Gastroesophageal sphincter (tissue), 4 donors: ENCODE data around the gene ITLN1. TPM values are rescaled to one million over a fixed set of nuclear protein-coding genes. Genes with fewer than 3 reads are reported as not detected.
"Not testable (repeated sequence)": the region's sequence is repeated elsewhere in the genome, so short reads cannot be mapped to it uniquely, and the experiment has no call there.

Source experiments
- ATAC-seq: fragments of 150-250 bp; one replicate; pipeline ENCODE4 v1.9.1; 2016; ENCODE audit warnings: mild to moderate bottlenecking, moderate library complexity
- H3K27ac ChIP-seq, 4 donors: fragments of 200-600 bp; sonication (generic) in 3 of 4; 1 replicate in 3 of 4; 2 replicates in 1 of 4; pipeline ENCODE4 v1.5.1; 2016 to 2019
- H3K27me3 ChIP-seq: fragments of 200-600 bp; sonication (generic); one replicate; pipeline ENCODE4 v1.5.1; 2019
- H3K36me3 ChIP-seq, 2 donors: fragments of 200-600 bp; sonication (generic); one replicate each; pipeline ENCODE4 v1.5.1; 2019; ENCODE audit warnings: control low read depth in 1 of 2
- H3K4me1 ChIP-seq, 3 donors: fragments of 200-600 bp; sonication (generic); 1 replicate in 2 of 3; 2 replicates in 1 of 3; pipeline ENCODE4 v1.5.1; 2016 to 2019; ENCODE audit warnings: control low read depth in 2 of 3
- H3K4me3 ChIP-seq, 2 donors: fragments of 200-600 bp; sonication (generic); one replicate each; pipeline ENCODE4 v1.5.1; 2019; ENCODE audit warnings: mild to moderate bottlenecking in 1 of 2, moderate library complexity in 1 of 2
- H3K9me3 ChIP-seq, 3 donors: fragments of 200-600 bp; sonication (generic); one replicate each; pipeline ENCODE4 v1.5.1; 2017 to 2019; ENCODE audit warnings: control low read depth in 2 of 3
- EP300 ChIP-seq: sonication (generic); formaldehyde crosslinking; IDR thresholded peaks from one replicate; pipeline ENCODE4 v1.6.1; 2017; ENCODE audit warnings: antibody characterized with exemption, mild to moderate bottlenecking
- POLR2A ChIP-seq, 2 donors: fragments of 450-650 bp; IDR thresholded peaks; one replicate each; pipeline ENCODE4 v1.6.1; 2017; ENCODE audit warnings: antibody characterized with exemption in 2 of 2, mild to moderate bottlenecking in 2 of 2, moderate library complexity in 1 of 2
- POLR2AphosphoS5 ChIP-seq: sonication (generic); formaldehyde crosslinking; IDR thresholded peaks from one replicate; pipeline ENCODE4 v1.6.1; 2017; ENCODE audit warnings: antibody characterized with exemption
- WGBS, 2 donors: methylation state at CpG; one replicate each; pipeline ENCODE4 v1.1.5; 2018; ENCODE audit warnings: low coverage in 1 of 2; 5-methylcytosine and 5-hydroxymethylcytosine counted together
- total RNA-seq, 4 donors: library from RNA; depleted of rRNA; stranded (reverse); fragments of >200 nt; gene quantifications; one replicate each; pipeline ENCODE4 v1.1.0, GENCODE V29; 2016
- TF ChIP-seq, protein P1 (sequence below), 4 experiments: fragments of 200-600 bp in 2 of 4; fragments of 450-650 bp in 2 of 4; sonication (generic) in 1 of 4; IDR thresholded peaks; one replicate each; pipeline ENCODE4 v1.5.1; 2017 to 2019; ENCODE audit warnings: antibody characterized with exemption in 4 of 4, mild to moderate bottlenecking in 2 of 4, moderate library complexity in 2 of 4

Gene ITLN1
- total RNA-seq, 4 donors from 2014 or later: 0.46 to 1.9 TPM; not detected in 2

DNA sequence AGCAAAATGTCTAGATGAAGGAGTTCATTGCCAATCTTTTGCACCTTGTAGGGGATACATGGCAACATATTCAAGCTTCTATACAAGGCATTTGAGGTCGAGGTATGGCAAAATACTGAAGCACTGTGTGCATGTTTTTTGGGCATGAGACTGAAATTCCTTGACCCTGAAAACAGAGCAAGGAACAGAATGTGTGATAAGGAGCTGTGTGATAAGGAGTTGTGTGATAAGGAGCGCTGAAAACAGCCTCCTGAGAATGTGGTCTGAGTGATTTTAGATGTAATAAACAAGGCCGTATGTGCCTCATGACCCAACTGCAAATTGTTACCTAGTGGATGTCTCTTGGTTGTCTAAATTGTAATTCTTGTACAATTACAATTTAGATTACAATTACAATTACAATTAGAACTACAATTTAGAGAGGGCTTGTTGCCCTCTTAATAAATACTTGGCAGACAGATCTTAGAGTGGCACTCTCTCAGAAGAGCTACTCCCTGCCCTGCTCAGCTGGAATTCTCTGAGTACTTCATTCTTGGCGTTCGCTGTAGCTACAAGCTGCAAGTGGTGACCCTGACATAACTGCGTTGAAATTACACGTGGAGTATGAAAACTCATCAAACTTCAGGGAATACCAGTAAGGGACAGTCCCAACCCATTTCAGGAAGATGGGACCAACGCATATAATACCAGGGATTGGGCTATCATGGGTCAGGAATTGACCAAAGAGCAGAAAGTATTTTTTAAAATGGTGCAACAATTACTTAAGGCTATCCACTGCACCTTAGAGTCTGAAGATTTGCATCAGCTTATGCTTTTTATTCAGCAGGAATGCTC is 20.0 kb upstream of the ITLN1 start:
- no peak for ATAC-seq
- Histone ChIP-seq H3K27me3 (peaks cover 7% of the 10 kb centered on the region), H3K9me3 (no peaks in the 10 kb centered on the region), H3K4me3 (no peak overlapping the region), H3K27ac (no peak overlapping the region), H3K36me3 (no peaks in the 10 kb centered on the region), H3K4me1 (no peaks in the 10 kb centered on the region)
- WGBS, 2 donors: 57 to 59% methylated on average over 6 to 8 of the region's 8 CpGs
- TF ChIP-seq, protein P1, sequence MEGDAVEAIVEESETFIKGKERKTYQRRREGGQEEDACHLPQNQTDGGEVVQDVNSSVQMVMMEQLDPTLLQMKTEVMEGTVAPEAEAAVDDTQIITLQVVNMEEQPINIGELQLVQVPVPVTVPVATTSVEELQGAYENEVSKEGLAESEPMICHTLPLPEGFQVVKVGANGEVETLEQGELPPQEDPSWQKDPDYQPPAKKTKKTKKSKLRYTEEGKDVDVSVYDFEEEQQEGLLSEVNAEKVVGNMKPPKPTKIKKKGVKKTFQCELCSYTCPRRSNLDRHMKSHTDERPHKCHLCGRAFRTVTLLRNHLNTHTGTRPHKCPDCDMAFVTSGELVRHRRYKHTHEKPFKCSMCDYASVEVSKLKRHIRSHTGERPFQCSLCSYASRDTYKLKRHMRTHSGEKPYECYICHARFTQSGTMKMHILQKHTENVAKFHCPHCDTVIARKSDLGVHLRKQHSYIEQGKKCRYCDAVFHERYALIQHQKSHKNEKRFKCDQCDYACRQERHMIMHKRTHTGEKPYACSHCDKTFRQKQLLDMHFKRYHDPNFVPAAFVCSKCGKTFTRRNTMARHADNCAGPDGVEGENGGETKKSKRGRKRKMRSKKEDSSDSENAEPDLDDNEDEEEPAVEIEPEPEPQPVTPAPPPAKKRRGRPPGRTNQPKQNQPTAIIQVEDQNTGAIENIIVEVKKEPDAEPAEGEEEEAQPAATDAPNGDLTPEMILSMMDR (IDR thresholded peaks at IDR 0.05): no peak
- TF ChIP-seq POLR2AphosphoS5: no peak
- TF ChIP-seq POLR2A (IDR thresholded peaks at IDR 0.05): no peak
- TF ChIP-seq EP300: no peak

DNA sequence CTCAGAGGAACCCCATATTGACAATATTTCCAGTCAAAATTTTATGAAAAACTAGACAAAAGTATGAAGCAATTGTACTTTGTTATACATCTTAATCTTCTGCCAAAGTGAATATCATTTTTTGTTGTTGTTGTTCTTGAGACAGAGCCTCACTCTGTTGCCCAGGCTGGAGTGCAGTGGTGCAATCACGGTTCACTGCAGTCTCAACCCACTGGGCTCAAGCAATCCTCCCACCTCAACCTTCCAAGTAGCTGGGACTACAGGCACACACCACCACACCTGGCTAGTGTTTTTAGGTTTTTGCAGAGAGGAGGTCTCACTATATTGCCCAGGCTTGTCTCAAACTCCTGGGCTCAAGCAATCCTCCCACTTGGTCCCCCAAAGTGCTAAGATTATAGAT is 17.3 kb upstream of the ITLN1 start:
- not testable (repeated sequence) for H3K4me1 ChIP-seq, H3K36me3 ChIP-seq, H3K9me3 ChIP-seq, H3K4me3 ChIP-seq, H3K27me3 ChIP-seq, H3K27ac ChIP-seq, ATAC-seq
- 67 to 80% methylated on average over 1 of the region's 1 CpG for WGBS, 2 donors

DNA sequence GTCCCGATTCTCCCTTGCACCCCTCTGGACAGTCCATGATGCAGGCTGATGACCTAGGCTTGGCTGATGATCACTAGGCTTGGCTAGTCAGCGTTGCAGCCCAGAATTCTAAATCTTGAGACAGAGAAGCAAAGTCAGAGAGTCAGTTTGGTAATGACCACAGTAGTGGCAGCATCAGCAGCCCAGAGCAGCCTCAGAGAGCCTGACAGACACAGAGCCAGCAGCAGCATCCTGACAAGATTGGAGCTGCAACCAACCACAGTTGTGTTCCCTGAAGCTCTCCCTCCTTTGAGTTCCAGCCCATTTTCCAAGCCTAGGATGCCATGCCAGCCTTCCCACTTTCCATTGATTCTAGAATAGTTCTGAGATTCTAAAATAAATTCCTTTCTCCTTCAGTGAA is 16.8 kb upstream of the ITLN1 start:
- peaks cover 7% of the 10 kb centered on the region for H3K27me3 ChIP-seq
- no peaks in the 10 kb centered on the region for H3K9me3 ChIP-seq
- no peak overlapping the region for H3K4me3 ChIP-seq
- no CpG with 5 or more reads among the region's 2 CpGs for WGBS, 2 donors
- no peak for ATAC-seq
- no peak overlapping the region for H3K27ac ChIP-seq
- no peak for TF ChIP-seq EP300
- TF ChIP-seq, protein P1 (IDR thresholded peaks at IDR 0.05): no peak
- TF ChIP-seq POLR2A (IDR thresholded peaks at IDR 0.05): no peak
- no peak for TF ChIP-seq POLR2AphosphoS5
- no peaks in the 10 kb centered on the region for H3K4me1 ChIP-seq
- H3K36me3 ChIP-seq: no peaks in the 10 kb centered on the region

DNA sequence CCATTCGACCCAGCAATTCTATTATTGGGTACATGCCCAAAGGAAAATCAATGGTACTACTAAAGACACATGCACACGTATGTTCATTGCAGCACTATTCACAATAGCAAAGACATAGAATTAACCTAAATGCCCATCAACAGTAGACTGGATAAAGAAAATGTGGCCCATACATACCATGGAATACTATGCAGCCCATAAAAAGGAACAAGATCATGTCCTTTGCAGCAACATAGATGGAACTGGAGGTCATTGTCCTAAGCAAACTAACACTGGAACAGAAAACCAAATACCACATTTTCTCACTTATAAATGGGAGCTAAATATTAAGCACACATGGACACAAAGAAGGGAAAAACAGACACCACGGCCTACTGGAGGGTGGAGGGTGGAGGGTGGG is 15.7 kb upstream of the ITLN1 start:
- not testable (repeated sequence) for H3K27me3 ChIP-seq, H3K9me3 ChIP-seq, H3K36me3 ChIP-seq, H3K27ac ChIP-seq, H3K4me3 ChIP-seq, H3K4me1 ChIP-seq, ATAC-seq
- 54 to 59% methylated on average over 3 of the region's 3 CpGs for WGBS, 2 donors

DNA sequence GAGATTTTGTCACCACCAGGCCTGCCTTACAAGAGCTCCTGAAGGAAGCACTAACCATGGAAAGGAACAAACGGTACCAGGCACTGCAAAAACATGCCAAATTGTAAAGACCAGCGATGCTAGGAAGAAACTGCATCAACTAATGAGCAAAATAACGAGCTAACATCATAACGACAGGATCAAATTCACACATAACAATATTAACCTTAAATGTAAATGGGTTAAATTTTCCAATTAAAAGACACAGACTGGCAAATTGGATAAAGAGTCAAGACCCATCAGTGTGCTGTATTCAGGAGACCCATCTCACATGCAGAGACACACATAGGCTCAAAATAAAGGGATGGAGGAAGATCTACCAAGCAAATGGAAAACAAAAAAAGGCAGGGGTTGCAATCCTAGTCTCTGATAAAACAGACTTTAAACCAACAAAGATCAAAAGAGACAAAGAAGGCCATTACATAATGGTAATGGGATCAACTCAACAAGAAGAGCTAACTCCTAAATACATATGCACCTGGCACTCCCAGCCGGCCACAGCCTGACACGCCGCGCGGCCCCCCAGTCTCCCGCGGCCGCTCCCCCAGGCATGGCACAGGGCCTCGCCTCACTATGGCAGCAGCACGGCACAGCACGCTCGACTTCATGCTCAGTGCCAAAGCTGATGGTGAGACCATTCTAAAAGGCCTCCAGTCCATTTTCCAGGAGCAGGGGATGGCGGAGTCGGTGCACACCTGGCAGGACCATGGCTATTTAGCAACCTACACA is 9.6 kb upstream of the ITLN1 start:
- H3K4me1 ChIP-seq, ATAC-seq, H3K4me3 ChIP-seq, H3K27ac ChIP-seq, H3K36me3 ChIP-seq, H3K27me3 ChIP-seq: not testable (repeated sequence)
- H3K9me3 ChIP-seq: peaks cover 0 to 28% (median 0%) of the 10 kb centered on the region in 3 donors
- 83 to 89% methylated on average over 3 to 9 of the region's 18 CpGs for WGBS, 2 donors

DNA sequence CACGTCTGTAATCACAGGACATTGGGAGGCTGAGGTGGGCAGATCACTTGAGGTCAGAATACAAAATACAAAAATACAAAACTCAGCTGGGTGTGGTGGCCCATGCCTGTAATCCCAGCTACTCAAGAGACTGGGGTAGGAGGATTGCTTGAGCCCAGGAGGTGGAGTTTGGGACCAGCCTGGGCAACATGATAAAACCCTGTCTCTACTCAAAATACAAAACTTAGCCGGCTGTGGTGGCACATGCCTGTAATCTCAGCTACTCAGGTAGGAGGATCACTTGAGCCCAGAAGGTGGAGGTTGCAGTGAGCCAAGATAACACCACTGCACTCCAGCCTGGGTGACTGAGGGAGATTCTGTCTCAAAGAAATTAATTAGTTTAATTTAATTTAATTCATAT is 6.5 kb upstream of the ITLN1 start:
- no peak overlapping the region for H3K27ac ChIP-seq
- peaks cover 0 to 28% (median 0%) of the 10 kb centered on the region in 3 donors for H3K9me3 ChIP-seq
- no peaks in the 10 kb centered on the region for H3K36me3 ChIP-seq
- peaks cover 10% of the 10 kb centered on the region for H3K27me3 ChIP-seq
- no peak overlapping the region for H3K4me3 ChIP-seq
- H3K4me1 ChIP-seq: no peaks in the 10 kb centered on the region
- TF ChIP-seq POLR2A (IDR thresholded peaks at IDR 0.05) (no peak), POLR2AphosphoS5 (no peak)
- TF ChIP-seq, protein P1 (IDR thresholded peaks at IDR 0.05): no peak
- 33 to 61% methylated on average over 1 to 2 of the region's 2 CpGs for WGBS, 2 donors
- ATAC-seq: no peak
